Measurements from ENCODE around the gene GLYAT.
"Not testable (repeated sequence)": the region's sequence is repeated elsewhere in the genome, so short reads cannot be mapped to it uniquely, and the experiment has no call there.

GLYAT gene

GRCh38 chr11:58707767-58708166 lies 24.0 kb downstream of the GLYAT start:
- H3K4me3 ChIP-seq (ENCODE audit: low read length), result no peak overlapping the region
- H3K9me3 ChIP-seq (ENCODE audit: insufficient read depth, low read length), result no peaks in the 10 kb centered on the region
- no peak overlapping the region for H2AFZ ChIP-seq (ENCODE audit: low read depth, low read length)
- H3K4me1 ChIP-seq (ENCODE audit: low read length), result no peaks in the 10 kb centered on the region
- no peaks in the 10 kb centered on the region for H3K36me3 ChIP-seq (replicated peaks; ENCODE audit: low read depth, low read length)
- H3K9ac ChIP-seq (ENCODE audit: low read length), result no peak overlapping the region
- H3K4me2 ChIP-seq (ENCODE audit: low read length), result no peak overlapping the region
- no peaks in the 10 kb centered on the region for H4K20me1 ChIP-seq (ENCODE audit: insufficient read depth, low read length)
- H3K27ac ChIP-seq (ENCODE audit: low read length), result no peak overlapping the region
- H3K79me2 ChIP-seq (ENCODE audit: low read length), result no peaks in the 10 kb centered on the region
- TF ChIP-seq CTCF (IDR thresholded peaks at IDR 0.05; ENCODE audit: low read depth, low read length) (no peak), EZH2phosphoT487 (IDR thresholded peaks at IDR 0.05; ENCODE audit: low read depth) (no peak)
- H3K27me3 ChIP-seq (ENCODE audit: low read depth, low read length), result no peaks in the 10 kb centered on the region

- not testable (repeated sequence) for H3K4me1 ChIP-seq (ENCODE audit: low read length); H3K27me3 ChIP-seq (ENCODE audit: low read depth, low read length); H2AFZ ChIP-seq (ENCODE audit: low read depth, low read length); H3K79me2 ChIP-seq (ENCODE audit: low read length); H4K20me1 ChIP-seq (ENCODE audit: insufficient read depth, low read length); H3K9ac ChIP-seq (ENCODE audit: low read length); H3K9me3 ChIP-seq (ENCODE audit: insufficient read depth, low read length); H3K4me2 ChIP-seq (ENCODE audit: low read length); H3K4me3 ChIP-seq (ENCODE audit: low read length); H3K36me3 ChIP-seq (replicated peaks; ENCODE audit: low read depth, low read length); H3K27ac ChIP-seq (ENCODE audit: low read length)
These were observed 34.9 kb downstream of the GLYAT start for GRCh38 chr11:58696825-58697224.

- Histone ChIP-seq H3K4me2 (ENCODE audit: low read length) (no peak overlapping the region), H3K79me2 (ENCODE audit: low read length) (no peaks in the 10 kb centered on the region), H3K27ac (ENCODE audit: low read length) (no peak overlapping the region), H3K27me3 (ENCODE audit: low read depth, low read length) (no peaks in the 10 kb centered on the region), H3K36me3 (replicated peaks; ENCODE audit: low read depth, low read length) (no peaks in the 10 kb centered on the region), H3K9ac (ENCODE audit: low read length) (no peak overlapping the region), H3K4me3 (ENCODE audit: low read length) (no peak overlapping the region), H3K4me1 (ENCODE audit: low read length) (no peaks in the 10 kb centered on the region), H4K20me1 (ENCODE audit: insufficient read depth, low read length) (no peaks in the 10 kb centered on the region), H3K9me3 (ENCODE audit: insufficient read depth, low read length) (no peaks in the 10 kb centered on the region), H2AFZ (ENCODE audit: low read depth, low read length) (no peak overlapping the region)
- TF ChIP-seq CTCF (IDR thresholded peaks at IDR 0.05; ENCODE audit: low read depth, low read length), result no peak
- no peak for TF ChIP-seq EZH2phosphoT487 (IDR thresholded peaks at IDR 0.05; ENCODE audit: low read depth)
These were observed 38.7 kb downstream of the GLYAT start for GRCh38 chr11:58693026-58693425.

GRCh38 chr11:58691675-58692074 lies 40.1 kb downstream of the GLYAT start:
- H3K9me3 ChIP-seq (ENCODE audit: insufficient read depth, low read length), result no peaks in the 10 kb centered on the region
- H3K4me2 ChIP-seq (ENCODE audit: low read length), result no peak overlapping the region
- TF ChIP-seq CTCF (IDR thresholded peaks at IDR 0.05; ENCODE audit: low read depth, low read length), result no peak
- TF ChIP-seq EZH2phosphoT487 (IDR thresholded peaks at IDR 0.05; ENCODE audit: low read depth), result no peak
- no peaks in the 10 kb centered on the region for H3K4me1 ChIP-seq (ENCODE audit: low read length)
- H3K27me3 ChIP-seq (ENCODE audit: low read depth, low read length), result no peaks in the 10 kb centered on the region
- no peak overlapping the region for H2AFZ ChIP-seq (ENCODE audit: low read depth, low read length)
- no peak overlapping the region for H3K9ac ChIP-seq (ENCODE audit: low read length)
- H3K36me3 ChIP-seq (replicated peaks; ENCODE audit: low read depth, low read length), result no peaks in the 10 kb centered on the region
- no peaks in the 10 kb centered on the region for H4K20me1 ChIP-seq (ENCODE audit: insufficient read depth, low read length)
- H3K4me3 ChIP-seq (ENCODE audit: low read length), result no peak overlapping the region
- no peaks in the 10 kb centered on the region for H3K79me2 ChIP-seq (ENCODE audit: low read length)
- H3K27ac ChIP-seq (ENCODE audit: low read length), result no peak overlapping the region
